ENCODE data around the gene NRXN2. TPM values are rescaled to one million over a fixed set of nuclear protein-coding genes. Genes with fewer than 3 reads are reported as not detected.

NRXN2 gene
- polyA plus RNA-seq, 3 donors: 0.07 TPM; not detected in 2

DNA sequence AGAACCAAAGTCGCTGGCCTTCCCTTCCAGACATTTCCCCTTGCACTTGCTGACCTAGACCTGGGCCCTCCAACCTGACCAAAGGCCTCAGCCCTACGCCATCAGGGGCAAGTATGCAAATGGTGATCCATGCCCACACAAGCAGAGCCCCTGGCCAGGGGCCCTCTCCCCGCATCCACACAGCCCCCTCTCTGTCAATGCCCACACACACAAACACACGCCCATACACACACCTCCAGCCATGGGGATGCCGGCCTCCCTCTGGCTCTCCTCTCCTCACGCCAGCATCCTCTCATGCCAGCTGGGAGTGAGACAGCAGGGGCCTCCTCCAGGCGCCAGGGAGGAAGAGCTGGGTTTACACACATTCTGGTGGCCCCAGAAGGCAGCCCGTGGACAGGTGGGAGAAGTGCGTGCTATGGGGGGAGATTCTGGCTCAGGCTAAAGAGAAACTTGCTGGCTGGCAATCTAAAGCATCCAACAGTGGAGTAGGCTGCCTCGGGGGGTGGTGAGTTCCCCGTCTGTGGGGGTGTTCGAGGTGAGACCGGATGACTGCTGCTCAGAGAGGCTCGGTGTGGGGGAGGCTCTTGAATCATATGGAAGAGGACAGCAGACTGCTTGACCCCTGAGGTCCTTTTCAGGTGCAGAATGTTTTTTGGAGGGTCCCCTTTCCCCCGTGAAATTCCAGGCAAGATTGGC, 4.8 kb downstream of the NRXN2 start:
- peak overlapping the region in 1 of 7 donors; percentile 3 for H3K27ac Mint-ChIP-seq
- intact Hi-C loops (cut with micrococcal nuclease): no loop called here
- no peak for DNase-seq
- H3K27ac ChIP-seq (ENCODE audit: low read depth in 1 of 2, low read length in 2 of 2): no peak overlapping the region
- peaks cover 0 to 9% (median 3%) of the 10 kb centered on the region in 7 donors for H3K9me3 Mint-ChIP-seq
- H3K9me3 ChIP-seq (replicated peaks in 1 of 2; ENCODE audit: control insufficient read depth in 1 of 2, insufficient read depth in 1 of 2, low read length in 2 of 2): peaks cover 0 to 9% of the 10 kb centered on the region in 2 donors
- no peak overlapping the region for H3K4me2 ChIP-seq (replicated peaks; ENCODE audit: extremely low read depth, low read length, poor library complexity, severe bottlenecking)
- H2AFZ ChIP-seq (ENCODE audit: insufficient read depth, low read depth, low read length, poor library complexity, severe bottlenecking): no peak overlapping the region
- H3K4me3 Mint-ChIP-seq: no peak overlapping the region
- WGBS (ENCODE audit: insufficient coverage): 80% methylated on average over 11 of the region's 15 CpGs
- no peak for TF ChIP-seq CTCF (IDR thresholded peaks at IDR 0.05)
- no peaks in the 10 kb centered on the region for H3K4me1 Mint-ChIP-seq
- H3K36me3 Mint-ChIP-seq: peaks cover 0 to 2% of the 10 kb centered on the region in 2 donors
- H3K9ac ChIP-seq (ENCODE audit: insufficient read depth, low read length, poor library complexity, severe bottlenecking): no peak overlapping the region
- no peaks in the 10 kb centered on the region for H4K20me1 ChIP-seq (ENCODE audit: insufficient read depth, low read length)
- H3K27me3 Mint-ChIP-seq (ENCODE audit: low read depth in 3 of 3): peaks cover 59 to 79% (median 61%) of the 10 kb centered on the region in 3 donors
- peaks cover 21 to 65% of the 10 kb centered on the region in 2 donors for H3K27me3 ChIP-seq (ENCODE audit: control insufficient read depth in 2 of 2, insufficient read depth in 2 of 2, low read length in 2 of 2)
- H3K79me2 ChIP-seq (ENCODE audit: insufficient read depth, low read length): no peaks in the 10 kb centered on the region
- no peaks in the 10 kb centered on the region for H3K36me3 ChIP-seq (replicated peaks in 1 of 2; ENCODE audit: control insufficient read depth in 1 of 2, insufficient read depth in 2 of 2, low read length in 2 of 2)
- H3K4me1 ChIP-seq (ENCODE audit: control insufficient read depth in 1 of 2, insufficient read depth in 2 of 2, low read length in 2 of 2): peaks cover under 1 to 3% of the 10 kb centered on the region in 2 donors
- H3K4me3 ChIP-seq (replicated peaks in 1 of 3; ENCODE audit: low read depth in 2 of 3, low read length in 3 of 3): no peak overlapping the region

DNA sequence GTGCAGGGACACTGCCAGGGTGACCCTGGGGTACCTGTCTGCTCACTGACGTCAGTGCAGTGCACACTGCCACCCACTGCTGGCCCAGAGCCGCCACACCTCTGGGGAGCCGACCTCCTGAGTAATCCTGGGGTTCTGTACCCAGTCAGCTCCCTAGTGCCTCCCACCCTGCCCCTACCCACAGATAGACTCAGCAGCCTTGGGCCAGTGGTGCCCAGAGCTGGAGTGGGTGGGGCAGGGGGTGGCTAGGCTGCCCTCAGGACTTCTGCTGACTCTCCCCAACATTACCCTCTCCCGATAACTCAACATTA, 5.8 kb downstream of the NRXN2 start:
- intact Hi-C loops (cut with micrococcal nuclease): no loop called here
- Histone ChIP-seq H3K4me3 (replicated peaks in 1 of 3; ENCODE audit: low read depth in 2 of 3, low read length in 3 of 3) (no peak overlapping the region), H2AFZ (ENCODE audit: insufficient read depth, low read depth, low read length, poor library complexity, severe bottlenecking) (no peak overlapping the region), H3K79me2 (ENCODE audit: insufficient read depth, low read length) (no peaks in the 10 kb centered on the region), H3K4me2 (replicated peaks; ENCODE audit: extremely low read depth, low read length, poor library complexity, severe bottlenecking) (no peak overlapping the region), H3K27me3 (ENCODE audit: control insufficient read depth in 2 of 2, insufficient read depth in 2 of 2, low read length in 2 of 2) (peaks cover 20 to 66% of the 10 kb centered on the region in 2 donors), H3K36me3 (replicated peaks in 1 of 2; ENCODE audit: control insufficient read depth in 1 of 2, insufficient read depth in 2 of 2, low read length in 2 of 2) (no peaks in the 10 kb centered on the region), H3K9ac (ENCODE audit: insufficient read depth, low read length, poor library complexity, severe bottlenecking) (no peak overlapping the region), H3K27ac (ENCODE audit: low read depth in 1 of 2, low read length in 2 of 2) (no peak overlapping the region), H3K9me3 (replicated peaks in 1 of 2; ENCODE audit: control insufficient read depth in 1 of 2, insufficient read depth in 1 of 2, low read length in 2 of 2) (peaks cover 0 to 9% of the 10 kb centered on the region in 2 donors), H4K20me1 (ENCODE audit: insufficient read depth, low read length) (no peaks in the 10 kb centered on the region), H3K4me1 (ENCODE audit: control insufficient read depth in 1 of 2, insufficient read depth in 2 of 2, low read length in 2 of 2) (peaks cover 3 to 11% of the 10 kb centered on the region in 2 donors)
- no peak for TF ChIP-seq CTCF (IDR thresholded peaks at IDR 0.05)
- WGBS (ENCODE audit: insufficient coverage): 75% methylated on average over 2 of the region's 4 CpGs
- DNase-seq: no peak
- peaks cover 2 to 3% of the 10 kb centered on the region in 2 donors for H3K36me3 Mint-ChIP-seq
- peaks cover 3% of the 10 kb centered on the region for H3K4me1 Mint-ChIP-seq
- peaks cover 0 to 13% (median 6%) of the 10 kb centered on the region in 7 donors for H3K9me3 Mint-ChIP-seq
- no peak overlapping the region for H3K4me3 Mint-ChIP-seq
- H3K27ac Mint-ChIP-seq: peak overlapping the region in 1 of 7 donors; percentile 37
- H3K27me3 Mint-ChIP-seq (ENCODE audit: low read depth in 3 of 3): peaks cover 59 to 82% (median 61%) of the 10 kb centered on the region in 3 donors
